Measurements from ENCODE around the gene CSF3.

The CSF3 gene

GRCh38 chr17:40025991-40026815, 11.0 kb downstream of the CSF3 start:
- no peak for DNase-seq

GRCh38 chr17:40026816-40027613, 11.8 kb downstream of the CSF3 start:
- peak; percentile 45 to 68 for DNase-seq

- no peak for DNase-seq
Observed at GRCh38 chr17:40027614-40028012, 12.4 kb downstream of the CSF3 start.

- no peak for DNase-seq
Observed at GRCh38 chr17:40028595-40028994, 13.4 kb downstream of the CSF3 start.

GRCh38 chr17:40031706-40032105, 16.5 kb downstream of the CSF3 start:
- no peak for DNase-seq

- no peak for DNase-seq
Observed at GRCh38 chr17:40032322-40033320, 17.4 kb downstream of the CSF3 start.

GRCh38 chr17:40033339-40033738, 18.1 kb downstream of the CSF3 start:
- DNase-seq = no peak

GRCh38 chr17:40034426-40035161, 19.4 kb downstream of the CSF3 start:
- no peak for DNase-seq

GRCh38 chr17:40035162-40035559, 19.9 kb downstream of the CSF3 start:
- DNase-seq = no peak

GRCh38 chr17:40038882-40039513, 23.8 kb downstream of the CSF3 start:
- no peak for DNase-seq

- DNase-seq = no peak
Observed at GRCh38 chr17:40041196-40041595, 26.0 kb downstream of the CSF3 start.

- DNase-seq = no peak
Observed at GRCh38 chr17:40056379-40057015, 41.3 kb downstream of the CSF3 start.

GRCh38 chr17:40058186-40058784, 43.0 kb downstream of the CSF3 start:
- no peak for DNase-seq

- DNase-seq = no peak
Observed at GRCh38 chr17:40058865-40059264, 43.6 kb downstream of the CSF3 start.

- no peak for DNase-seq
Observed at GRCh38 chr17:40059729-40060475, 44.7 kb downstream of the CSF3 start.

GRCh38 chr17:40060887-40061608, 45.8 kb downstream of the CSF3 start:
- no peak for DNase-seq

GRCh38 chr17:40061609-40062038, 46.4 kb downstream of the CSF3 start:
- no peak for DNase-seq

- peak; percentile 22 to 65 for DNase-seq
Observed at GRCh38 chr17:40062329-40063186, 47.3 kb downstream of the CSF3 start, which contains the start of gene THRA. TSS of gene THRA (plus strand) at chr17:40062965. CDS start at chr17:40074489, 11,524 bp downstream.

All from bone marrow (tissue), 2 donors.